HEK293 (cell line): Measurements from ENCODE around the gene MTCH1.
A peak's percentile ranks its signal among the peaks of the same experiment; 100 is the strongest.

ENCODE experiments used
- CTCF ChIA-PET: fragments of 350-600 bp; formaldehyde crosslinking; extraction: SDS; loops from one replicate; lab custom pipeline; 2021; ENCODE audit warnings: antibody characterized with exemption; lab: Yijun Ruan, JAX
- POLR2A ChIA-PET: fragments of 300-600 bp; formaldehyde crosslinking; extraction: SDS; loops from one replicate; lab custom pipeline; 2020; ENCODE audit warnings: antibody characterized with exemption, inconsistent platforms; lab: Yijun Ruan, JAX
- H3K27ac ChIP-seq: fragments of 200-500 bp; sonication (Bioruptor generic); 2 replicates; pipeline ENCODE4 v1.5.1; 2014; ENCODE audit warnings: low read depth, low read length, control low read depth, inconsistent platforms; ENCODE audit errors: extremely low read depth
- H3K36me3 ChIP-seq, 2 experiments: fragments of 200-500 bp in 1 of 2; sonication (Bioruptor generic) in 1 of 2; 1 replicate in 1 of 2; 2 replicates in 1 of 2; pipeline ENCODE4 v1.5.1; 2014 to 2017; ENCODE audit warnings: inconsistent platforms in 2 of 2, low read length in 2 of 2; ENCODE audit not compliant: control insufficient read depth in 2 of 2, insufficient read depth in 1 of 2
- H3K4me1 ChIP-seq: fragments of 200-500 bp; sonication (Bioruptor generic); 2 replicates; pipeline ENCODE4 v1.5.1; 2014; ENCODE audit warnings: mild to moderate bottlenecking, low read length, inconsistent platforms; ENCODE audit not compliant: control insufficient read depth, insufficient read depth
- H3K4me3 ChIP-seq: 2 replicates; pipeline ENCODE4 v1.5.1; 2011; ENCODE audit warnings: low read depth, mild to moderate bottlenecking, control low read depth, low read length, moderate library complexity
- H3K9me3 ChIP-seq: fragments of 200-500 bp; sonication (Bioruptor generic); 2 replicates; pipeline ENCODE4 v1.5.1; 2014; ENCODE audit warnings: low read depth, low read length, inconsistent platforms; ENCODE audit not compliant: control insufficient read depth, insufficient read depth
- BCL11B ChIP-seq: fragments of 450-650 bp; formaldehyde crosslinking; IDR thresholded peaks from 2 replicates; pipeline ENCODE4 v1.5.1; 2016; ENCODE audit warnings: low read depth, missing biosample characterization, missing genetic modification characterization
- EGR2 ChIP-seq: fragments of 450-650 bp; formaldehyde crosslinking; IDR thresholded peaks from 2 replicates; pipeline ENCODE4 v1.5.1; 2016; ENCODE audit warnings: low read depth, missing biosample characterization, missing genetic modification characterization
- HOXD13 ChIP-seq: sonication (generic); formaldehyde crosslinking; IDR thresholded peaks from 2 replicates; pipeline ENCODE4 v1.8.0; 2022; ENCODE audit warnings: missing genetic modification reagents, borderline replicate concordance
- OSR2 ChIP-seq: fragments of 450-650 bp; formaldehyde crosslinking; IDR thresholded peaks from 2 replicates; pipeline ENCODE4 v1.5.1; 2016; ENCODE audit warnings: missing biosample characterization, missing genetic modification characterization
- OVOL3 ChIP-seq: fragments of 450-650 bp; formaldehyde crosslinking; IDR thresholded peaks from 2 replicates; pipeline ENCODE4 v1.5.1; 2016; ENCODE audit warnings: missing biosample characterization, missing genetic modification characterization
- PBX3 ChIP-seq: sonication (generic); formaldehyde crosslinking; IDR thresholded peaks from 2 replicates; pipeline ENCODE4 v1.8.1; 2022; ENCODE audit warnings: mild to moderate bottlenecking, moderate library complexity, missing genetic modification reagents
- PRDM2 ChIP-seq: fragments of 450-650 bp; formaldehyde crosslinking; IDR thresholded peaks from 2 replicates; pipeline ENCODE4 v1.5.1; 2016; ENCODE audit warnings: missing biosample characterization, missing genetic modification characterization, borderline replicate concordance
- SCRT2 ChIP-seq: fragments of 450-650 bp; formaldehyde crosslinking; IDR thresholded peaks from 2 replicates; pipeline ENCODE4 v1.5.1; 2016; ENCODE audit warnings: missing biosample characterization, missing genetic modification characterization
- SP2 ChIP-seq: fragments of 450-650 bp; formaldehyde crosslinking; IDR thresholded peaks from 2 replicates; pipeline ENCODE4 v1.5.1; 2016; ENCODE audit warnings: missing biosample characterization, missing genetic modification characterization
- ZFP69B ChIP-seq: fragments of 450-650 bp; formaldehyde crosslinking; IDR thresholded peaks from 2 replicates; pipeline ENCODE4 v1.5.1; 2016; ENCODE audit warnings: missing biosample characterization, missing genetic modification characterization
- ZNF140 ChIP-seq: fragments of 450-650 bp; formaldehyde crosslinking; IDR thresholded peaks from 2 replicates; pipeline ENCODE4 v1.5.1; 2016; ENCODE audit warnings: missing biosample characterization, missing genetic modification characterization
- ZNF174 ChIP-seq: fragments of 450-650 bp; formaldehyde crosslinking; IDR thresholded peaks from 2 replicates; pipeline ENCODE4 v1.5.0; 2017; ENCODE audit warnings: missing biosample characterization, mild to moderate bottlenecking, missing genetic modification characterization
- ZNF211 ChIP-seq: fragments of 450-650 bp; formaldehyde crosslinking; IDR thresholded peaks from 2 replicates; pipeline ENCODE4 v1.5.1; 2016; ENCODE audit warnings: low read depth, missing biosample characterization, missing genetic modification characterization
- ZNF24 ChIP-seq: fragments of 450-650 bp; formaldehyde crosslinking; IDR thresholded peaks from 2 replicates; pipeline ENCODE4 v1.5.1; 2016; ENCODE audit warnings: missing biosample characterization, missing genetic modification characterization
- ZNF302 ChIP-seq: fragments of 450-650 bp; formaldehyde crosslinking; IDR thresholded peaks from 2 replicates; pipeline ENCODE4 v1.5.1; 2016; ENCODE audit warnings: missing biosample characterization, missing genetic modification characterization, low read depth
- ZNF354C ChIP-seq: fragments of 450-650 bp; formaldehyde crosslinking; IDR thresholded peaks from 2 replicates; pipeline ENCODE4 v1.5.1; 2016; ENCODE audit warnings: missing biosample characterization, missing genetic modification characterization, low read depth, borderline replicate concordance
- ZNF391 ChIP-seq: fragments of 450-650 bp; formaldehyde crosslinking; IDR thresholded peaks from 2 replicates; pipeline ENCODE4 v1.5.1; 2016; ENCODE audit warnings: low read depth, missing biosample characterization, missing genetic modification characterization, borderline replicate concordance
- ZNF521 ChIP-seq: fragments of 450-650 bp; formaldehyde crosslinking; IDR thresholded peaks from 2 replicates; pipeline ENCODE4 v1.5.1; 2017; ENCODE audit warnings: missing biosample characterization, mild to moderate bottlenecking, missing genetic modification characterization
- ZNF610 ChIP-seq: fragments of 450-650 bp; formaldehyde crosslinking; IDR thresholded peaks from 2 replicates; pipeline ENCODE4 v1.5.1; 2016; ENCODE audit warnings: missing biosample characterization, missing genetic modification characterization, borderline replicate concordance
- ZNF623 ChIP-seq: fragments of 450-650 bp; formaldehyde crosslinking; IDR thresholded peaks from 2 replicates; pipeline ENCODE4 v1.5.1; 2016; ENCODE audit warnings: missing biosample characterization, missing genetic modification characterization
- ZNF626 ChIP-seq: fragments of 450-650 bp; sonication (Bioruptor Pico); formaldehyde crosslinking; IDR thresholded peaks from 2 replicates; pipeline ENCODE4 v1.5.1; 2018; ENCODE audit warnings: missing biosample characterization, missing genetic modification characterization, inconsistent platforms
- ZNF639 ChIP-seq: fragments of 450-650 bp; formaldehyde crosslinking; IDR thresholded peaks from 2 replicates; pipeline ENCODE4 v1.5.1; 2016; ENCODE audit warnings: missing biosample characterization, missing genetic modification characterization
- ZNF664 ChIP-seq: fragments of 450-650 bp; formaldehyde crosslinking; IDR thresholded peaks from 2 replicates; pipeline ENCODE4 v1.5.1; 2016; ENCODE audit warnings: missing biosample characterization, missing genetic modification characterization
- ZNF837 ChIP-seq: fragments of 450-650 bp; formaldehyde crosslinking; IDR thresholded peaks from 2 replicates; pipeline ENCODE4 v1.5.1; 2016; ENCODE audit warnings: missing biosample characterization, missing genetic modification characterization

Gene MTCH1

GRCh38 chr6:36967757-36968156 is 18.2 kb downstream of the MTCH1 start:
- Histone ChIP-seq H3K36me3 (peaks cover 7 to 59% of the 10 kb centered on the region in 2 experiments; a peak in 1 of 3 replicates), H3K4me3 (no peak overlapping the region), H3K9me3 (no peaks in the 10 kb centered on the region), H3K27ac (no peak overlapping the region), H3K4me1 (no peaks in the 10 kb centered on the region)
- ChIA-PET POLR2A (interaction anchor here (0.7 kb wide), 1 partner anchor 18 kb away, joined by 3 read pairs; the partner anchor contains the start of gene MTCH1), CTCF (interaction anchor here (2.9 kb wide), 1 partner anchor 51 kb away, joined by 15 read pairs; no protein-coding TSS in a partner anchor)
- TF ChIP-seq ZNF140 (tag by site-specific recombination) = no peak
- 0 out of 2 replicates have a peak, but pooled peaks have one; percentile 27 for TF ChIP-seq PBX3 (CRISPR knock-in tag)
- no peak for TF ChIP-seq ZNF211 (tag by site-specific recombination)
- no peak for TF ChIP-seq ZNF623

DNA sequence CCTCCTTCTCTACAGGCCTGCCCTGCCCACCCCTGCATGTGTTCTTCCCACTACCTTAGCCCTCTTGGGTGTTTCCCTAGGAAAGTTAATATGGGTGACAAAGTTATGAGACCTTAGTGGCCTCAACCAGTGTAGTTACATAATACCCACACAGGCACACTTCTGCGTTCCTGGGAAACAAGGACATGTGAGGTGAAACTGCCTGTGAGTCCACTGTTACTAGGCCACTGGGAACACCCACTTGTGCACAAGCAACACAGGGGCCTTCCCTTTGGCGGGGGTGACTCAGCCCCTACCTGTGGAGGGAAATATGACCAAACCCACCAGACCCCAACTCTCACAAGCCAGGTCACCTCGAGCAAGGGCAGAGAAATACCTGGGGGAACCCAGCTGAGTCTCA is 18.7 kb downstream of the MTCH1 start:
- CTCF ChIA-PET = interaction anchor here (2.9 kb wide), 1 partner anchor 51 kb away, joined by 15 read pairs; no protein-coding TSS in a partner anchor
- POLR2A ChIA-PET = interaction anchor here (0.7 kb wide), 1 partner anchor 19 kb away, joined by 3 read pairs; the partner anchor contains the start of gene MTCH1
- H3K9me3 ChIP-seq = no peaks in the 10 kb centered on the region
- no peaks in the 10 kb centered on the region for H3K4me1 ChIP-seq
- no peak overlapping the region for H3K27ac ChIP-seq
- peaks cover 7 to 54% of the 10 kb centered on the region in 2 experiments; a peak in 1 of 3 replicates for H3K36me3 ChIP-seq
- TF ChIP-seq ZFP69B (no peak), BCL11B (tag by site-specific recombination) (no peak), ZNF626 (no peak), OSR2 (tag by site-specific recombination) (no peak), EGR2 (tag by site-specific recombination) (no peak), ZNF302 (no peak), ZNF174 (tag by site-specific recombination) (no peak), HOXD13 (CRISPR knock-in tag) (no peak), OVOL3 (tag by site-specific recombination) (no peak), SCRT2 (tag by site-specific recombination) (no peak), ZNF24 (tag by site-specific recombination) (no peak), ZNF639 (tag by site-specific recombination) (no peak), ZNF610 (tag by site-specific recombination) (no peak), ZNF664 (tag by site-specific recombination) (no peak), ZNF391 (tag by site-specific recombination) (no peak), PRDM2 (tag by site-specific recombination) (no peak), ZNF837 (tag by site-specific recombination) (no peak), ZNF354C (tag by site-specific recombination) (no peak), SP2 (tag by site-specific recombination) (no peak), ZNF521 (tag by site-specific recombination) (no peak)
- H3K4me3 ChIP-seq = no peak overlapping the region
